ENCODE data around the gene GCH1.
A peak's percentile ranks its signal among the peaks of the same experiment; 100 is the strongest.
"Not testable (repeated sequence)": the region's sequence is repeated elsewhere in the genome, so short reads cannot be mapped to it uniquely, and the experiment has no call there.

The GCH1 gene

GRCh38 chr14:54906075-54906474 is 3.4 kb upstream of the GCH1 start:
- no peak for DNase-seq

- DNase-seq: peak; percentile 37 to 39
Measured at GRCh38 chr14:54902143-54902520, 494 bp downstream of the GCH1 start.

GRCh38 chr14:54901380-54902142 is 1.1 kb downstream of the GCH1 start:
- DNase-seq: no peak

GRCh38 chr14:54899573-54899972 is 3.1 kb downstream of the GCH1 start:
- DNase-seq: no peak

GRCh38 chr14:54897809-54898555 is 4.6 kb downstream of the GCH1 start:
- DNase-seq: not testable (repeated sequence)

GRCh38 chr14:54895683-54896082 is 6.9 kb downstream of the GCH1 start:
- DNase-seq: no peak

GRCh38 chr14:54894995-54895394 is 7.6 kb downstream of the GCH1 start:
- DNase-seq: no peak

- DNase-seq: peak; percentile 6 to 13
Measured at GRCh38 chr14:54893151-54893760, 9.4 kb downstream of the GCH1 start.

- no peak for DNase-seq
Measured at GRCh38 chr14:54891471-54892245, 11.0 kb downstream of the GCH1 start.

GRCh38 chr14:54890788-54891187 is 11.8 kb downstream of the GCH1 start:
- no peak for DNase-seq

GRCh38 chr14:54889919-54890318 is 12.7 kb downstream of the GCH1 start:
- DNase-seq: no peak

GRCh38 chr14:54882521-54882920 is 20.1 kb downstream of the GCH1 start:
- DNase-seq: no peak

- no peak for DNase-seq
Measured at GRCh38 chr14:54881761-54882401, 20.7 kb downstream of the GCH1 start.

- no peak for DNase-seq
Measured at GRCh38 chr14:54881235-54881760, 21.3 kb downstream of the GCH1 start.

GRCh38 chr14:54877703-54878021 is 25.0 kb downstream of the GCH1 start:
- no peak for DNase-seq

- DNase-seq: no peak
Measured at GRCh38 chr14:54877015-54877702, 25.5 kb downstream of the GCH1 start.

- DNase-seq: not testable (repeated sequence)
Measured at GRCh38 chr14:54875648-54876047, 27.0 kb downstream of the GCH1 start.

GRCh38 chr14:54870154-54871090 is 32.2 kb downstream of the GCH1 start:
- peak; percentile 37 to 48 for DNase-seq

- DNase-seq: no peak
Measured at GRCh38 chr14:54867011-54867410, 35.6 kb downstream of the GCH1 start.

- no peak for DNase-seq
Measured at GRCh38 chr14:54866588-54866987, 36.0 kb downstream of the GCH1 start.

GRCh38 chr14:54864526-54864925 is 38.1 kb downstream of the GCH1 start:
- no peak for DNase-seq
